Esophagus squamous epithelium (tissue), 5 donors: ENCODE results near the gene PCSK6. TPM values are rescaled to one million over a fixed set of nuclear protein-coding genes. Genes with fewer than 3 reads are reported as not detected.
"Not testable (repeated sequence)": the region's sequence is repeated elsewhere in the genome, so short reads cannot be mapped to it uniquely, and the experiment has no call there.

Experiments
- DNase-seq: peaks from one replicate; lab custom pipeline; 2025; lab: John Stamatoyannopoulos, UW
- H3K27ac ChIP-seq, 4 donors: fragments of 200-600 bp; sonication (generic); one replicate each; pipeline ENCODE4 v1.5.1; 2016 to 2019; ENCODE audit warnings: mild to moderate bottlenecking in 1 of 4
- H3K27me3 ChIP-seq, 4 donors: fragments of 200-600 bp; sonication (generic); 1 replicate in 3 of 4; 2 replicates in 1 of 4; pipeline versions ENCODE4 v1.5.1 to v1.6.0; 2017 to 2021; ENCODE audit warnings: antibody characterized with exemption in 1 of 4
- H3K36me3 ChIP-seq, 3 donors: fragments of 200-600 bp; sonication (generic); one replicate each; pipeline ENCODE4 v1.5.1; 2016 to 2019
- H3K4me1 ChIP-seq, 3 donors: fragments of 200-600 bp; sonication (generic); one replicate each; pipeline ENCODE4 v1.5.1; 2017 to 2019
- H3K4me3 ChIP-seq, 4 donors: fragments of 200-600 bp; sonication (generic); 1 replicate in 3 of 4; 2 replicates in 1 of 4; pipeline ENCODE4 v1.5.1; 2016 to 2019; ENCODE audit warnings: mild to moderate bottlenecking in 2 of 4, moderate library complexity in 1 of 4
- H3K9me3 ChIP-seq, 3 donors: fragments of 200-600 bp; sonication (generic); one replicate each; pipeline ENCODE4 v1.5.1; 2016 to 2019
- CTCF ChIP-seq, 6 experiments: fragments of 450-650 bp in 4 of 6; fragments of 200-600 bp in 2 of 6; sonication (generic) in 2 of 6; IDR thresholded peaks; one replicate each; pipeline ENCODE4 v1.5.1; 2016 to 2019; ENCODE audit warnings: antibody characterized with exemption in 6 of 6, mild to moderate bottlenecking in 4 of 6, moderate library complexity in 4 of 6
- POLR2A ChIP-seq, 4 donors: fragments of 450-650 bp; IDR thresholded peaks; one replicate each; pipeline ENCODE4 v1.6.1; 2017; ENCODE audit warnings: antibody characterized with exemption in 4 of 4, mild to moderate bottlenecking in 4 of 4, moderate library complexity in 3 of 4
- WGBS, 2 donors: methylation state at CpG; one replicate each; pipeline ENCODE4 v1.1.5; 2018; 5-methylcytosine and 5-hydroxymethylcytosine counted together
- intact Hi-C: fragments of 100-400 bp; cut with DNase I; formaldehyde crosslinking; loops from one replicate; pipeline ENCODE4 v1.15.0; 2022
- total RNA-seq, 4 donors: library from RNA; depleted of rRNA; stranded (reverse); fragments of >200 nt; gene quantifications; one replicate each; pipeline ENCODE4 v1.1.0, GENCODE V29; 2016
- donor health status: DM: yes; HTN: yes; CAD: no.

PCSK6 gene
- total RNA-seq, 4 donors from 2014 or later: 5.1 to 13.8 (median 9.2) TPM

- Histone ChIP-seq H3K4me3 (no peak overlapping the region), H3K27me3 (peaks cover 0 to 24% (median 0%) of the 10 kb centered on the region in 4 donors), H3K4me1 (peaks cover 4 to 25% (median 6%) of the 10 kb centered on the region in 3 donors), H3K27ac (no peak overlapping the region), H3K9me3 (no peaks in the 10 kb centered on the region), H3K36me3 (no peaks in the 10 kb centered on the region)
- 27 to 37% methylated on average over 7 of the region's 9 CpGs for WGBS, 2 donors
- no peak for DNase-seq
- TF ChIP-seq CTCF (IDR thresholded peaks at IDR 0.05): no peak
- no peak for TF ChIP-seq POLR2A (IDR thresholded peaks at IDR 0.05)
- intact Hi-C loops: no loop called here
These were observed 130.1 kb downstream of the PCSK6 start for GRCh38 chr15:101359365-101359947.

GRCh38 chr15:101358895-101359294, 130.6 kb downstream of the PCSK6 start:
- intact Hi-C loops: no loop called here
- Histone ChIP-seq H3K36me3 (no peaks in the 10 kb centered on the region), H3K9me3 (no peaks in the 10 kb centered on the region), H3K27ac (no peak overlapping the region), H3K27me3 (peaks cover 0 to 24% (median 0%) of the 10 kb centered on the region in 4 donors), H3K4me1 (peaks cover 4 to 25% (median 6%) of the 10 kb centered on the region in 3 donors), H3K4me3 (no peak overlapping the region)
- TF ChIP-seq POLR2A (IDR thresholded peaks at IDR 0.05) (no peak), CTCF (IDR thresholded peaks at IDR 0.05) (no peak)
- WGBS, 2 donors: 20 to 49% methylated on average over 1 to 2 of the region's 7 CpGs
- DNase-seq: no peak

- H3K27ac ChIP-seq: no peak overlapping the region
- intact Hi-C loops: no loop called here
- 88 to 89% methylated on average over 4 to 9 of the region's 11 CpGs for WGBS, 2 donors
- no peaks in the 10 kb centered on the region for H3K36me3 ChIP-seq
- H3K27me3 ChIP-seq: peaks cover 0 to 18% (median 0%) of the 10 kb centered on the region in 4 donors
- no peak for DNase-seq
- H3K4me3 ChIP-seq: no peak overlapping the region
- H3K4me1 ChIP-seq: peaks cover 4 to 25% (median 6%) of the 10 kb centered on the region in 3 donors
- H3K9me3 ChIP-seq: no peaks in the 10 kb centered on the region
- TF ChIP-seq CTCF (IDR thresholded peaks at IDR 0.05) (no peak), POLR2A (IDR thresholded peaks at IDR 0.05) (no peak)
These were observed 131.6 kb downstream of the PCSK6 start for GRCh38 chr15:101357885-101358284.

- no peak for DNase-seq
- intact Hi-C loops: no loop called here
- TF ChIP-seq POLR2A (IDR thresholded peaks at IDR 0.05) (no peak), CTCF (IDR thresholded peaks at IDR 0.05) (no peak)
- WGBS, 2 donors: 92 to 100% methylated on average over 6 to 7 of the region's 15 CpGs
- no peaks in the 10 kb centered on the region for H3K9me3 ChIP-seq
- H3K27me3 ChIP-seq: peaks cover 0 to 15% (median 0%) of the 10 kb centered on the region in 4 donors
- no peak overlapping the region for H3K4me3 ChIP-seq
- H3K27ac ChIP-seq: no peak overlapping the region
- H3K36me3 ChIP-seq: no peaks in the 10 kb centered on the region
- peaks cover 4 to 25% (median 6%) of the 10 kb centered on the region in 3 donors for H3K4me1 ChIP-seq
These were observed 132.2 kb downstream of the PCSK6 start for GRCh38 chr15:101357333-101357732.

GRCh38 chr15:101356512-101357172, 132.9 kb downstream of the PCSK6 start:
- DNase-seq, H3K27ac ChIP-seq, intact Hi-C loops, H3K36me3 ChIP-seq, H3K9me3 ChIP-seq, H3K4me3 ChIP-seq: not testable (repeated sequence)
- H3K4me1 ChIP-seq: peaks cover 4 to 25% (median 6%) of the 10 kb centered on the region in 3 donors
- 84 to 91% methylated on average over 8 to 9 of the region's 9 CpGs for WGBS, 2 donors
- peaks cover 0 to 12% (median 0%) of the 10 kb centered on the region in 4 donors for H3K27me3 ChIP-seq
